Osteocyte (in vitro differentiated cells): ENCODE measurements around the gene PYGB. TPM values are rescaled to one million over a fixed set of nuclear protein-coding genes. Genes with fewer than 3 reads are reported as not detected.

Experiments used
- DNase-seq: peaks from one replicate; pipeline ENCODE4 v3.0.0; 2021; ENCODE audit warnings: mixed read lengths; ENCODE audit not compliant: unreplicated experiment; ENCODE audit errors: extremely low spot score
- H3K27ac Mint-ChIP-seq: one replicate; pipeline ENCODE4 v1.8.0; 2021; ENCODE audit warnings: mild to moderate bottlenecking, mixed read lengths; ENCODE audit not compliant: unreplicated experiment
- H3K27me3 Mint-ChIP-seq: one replicate; pipeline ENCODE4 v1.8.0; 2021; ENCODE audit warnings: mixed read lengths; ENCODE audit not compliant: unreplicated experiment
- H3K36me3 Mint-ChIP-seq: one replicate; pipeline ENCODE4 v1.8.0; 2021; ENCODE audit warnings: mixed read lengths; ENCODE audit not compliant: unreplicated experiment
- H3K4me1 Mint-ChIP-seq: one replicate; pipeline ENCODE4 v1.8.0; 2021; ENCODE audit warnings: mixed read lengths; ENCODE audit not compliant: unreplicated experiment
- H3K4me3 Mint-ChIP-seq: one replicate; pipeline ENCODE4 v1.8.0; 2021; ENCODE audit warnings: mild to moderate bottlenecking, moderate library complexity, mixed read lengths; ENCODE audit not compliant: unreplicated experiment
- H3K9me3 Mint-ChIP-seq: one replicate; pipeline ENCODE4 v1.8.0; 2021; ENCODE audit warnings: mixed read lengths; ENCODE audit not compliant: unreplicated experiment
- total RNA-seq: library from RNA; stranded (reverse); gene quantifications from 2 replicates; pipeline ENCODE4 v1.2.1, GENCODE V29; 2021
- TF ChIP-seq, protein P1 (sequence below): fragments of 200-600 bp; sonication (generic); IDR thresholded peaks from 2 replicates; pipeline ENCODE4 v1.5.0; 2021; ENCODE audit warnings: antibody characterized with exemption, mild to moderate bottlenecking, moderate library complexity

PYGB gene
- total RNA-seq, 1 donor from 2014 or later: 234 TPM

- no peaks in the 10 kb centered on the region for H3K9me3 Mint-ChIP-seq
- peaks cover 38% of the 10 kb centered on the region for H3K4me1 Mint-ChIP-seq
- TF ChIP-seq, protein P1, sequence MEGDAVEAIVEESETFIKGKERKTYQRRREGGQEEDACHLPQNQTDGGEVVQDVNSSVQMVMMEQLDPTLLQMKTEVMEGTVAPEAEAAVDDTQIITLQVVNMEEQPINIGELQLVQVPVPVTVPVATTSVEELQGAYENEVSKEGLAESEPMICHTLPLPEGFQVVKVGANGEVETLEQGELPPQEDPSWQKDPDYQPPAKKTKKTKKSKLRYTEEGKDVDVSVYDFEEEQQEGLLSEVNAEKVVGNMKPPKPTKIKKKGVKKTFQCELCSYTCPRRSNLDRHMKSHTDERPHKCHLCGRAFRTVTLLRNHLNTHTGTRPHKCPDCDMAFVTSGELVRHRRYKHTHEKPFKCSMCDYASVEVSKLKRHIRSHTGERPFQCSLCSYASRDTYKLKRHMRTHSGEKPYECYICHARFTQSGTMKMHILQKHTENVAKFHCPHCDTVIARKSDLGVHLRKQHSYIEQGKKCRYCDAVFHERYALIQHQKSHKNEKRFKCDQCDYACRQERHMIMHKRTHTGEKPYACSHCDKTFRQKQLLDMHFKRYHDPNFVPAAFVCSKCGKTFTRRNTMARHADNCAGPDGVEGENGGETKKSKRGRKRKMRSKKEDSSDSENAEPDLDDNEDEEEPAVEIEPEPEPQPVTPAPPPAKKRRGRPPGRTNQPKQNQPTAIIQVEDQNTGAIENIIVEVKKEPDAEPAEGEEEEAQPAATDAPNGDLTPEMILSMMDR: no peak
- H3K4me3 Mint-ChIP-seq: no peak overlapping the region
- no peak for DNase-seq
- peaks cover 28% of the 10 kb centered on the region for H3K36me3 Mint-ChIP-seq
- peak overlapping the region; percentile 14 for H3K27ac Mint-ChIP-seq
- no peaks in the 10 kb centered on the region for H3K27me3 Mint-ChIP-seq
Observed at GRCh38 chr20:25293507-25293906, 45.6 kb downstream of the PYGB start.

GRCh38 chr20:25293910-25294458, 46.1 kb downstream of the PYGB start:
- H3K4me3 Mint-ChIP-seq: no peak overlapping the region
- no peaks in the 10 kb centered on the region for H3K27me3 Mint-ChIP-seq
- peaks cover 38% of the 10 kb centered on the region for H3K4me1 Mint-ChIP-seq

GRCh38 chr20:25294459-25295385, 46.8 kb downstream of the PYGB start:
- Mint-ChIP-seq H3K27ac (peak overlapping the region; percentile 31), H3K4me3 (no peak overlapping the region), H3K27me3 (no peaks in the 10 kb centered on the region), H3K9me3 (no peaks in the 10 kb centered on the region), H3K36me3 (peaks cover 20% of the 10 kb centered on the region), H3K4me1 (peaks cover 38% of the 10 kb centered on the region)
- TF ChIP-seq, protein P1: peak; percentile 70
- DNase-seq: no peak

More at GRCh38 chr20:25293910-25294458, 46.1 kb downstream of the PYGB start:
- Mint-ChIP-seq H3K27ac (peak overlapping the region; percentile 14), H3K36me3 (peaks cover 26% of the 10 kb centered on the region), H3K9me3 (no peaks in the 10 kb centered on the region)
- TF ChIP-seq, protein P1: no peak
- no peak for DNase-seq

DNA sequence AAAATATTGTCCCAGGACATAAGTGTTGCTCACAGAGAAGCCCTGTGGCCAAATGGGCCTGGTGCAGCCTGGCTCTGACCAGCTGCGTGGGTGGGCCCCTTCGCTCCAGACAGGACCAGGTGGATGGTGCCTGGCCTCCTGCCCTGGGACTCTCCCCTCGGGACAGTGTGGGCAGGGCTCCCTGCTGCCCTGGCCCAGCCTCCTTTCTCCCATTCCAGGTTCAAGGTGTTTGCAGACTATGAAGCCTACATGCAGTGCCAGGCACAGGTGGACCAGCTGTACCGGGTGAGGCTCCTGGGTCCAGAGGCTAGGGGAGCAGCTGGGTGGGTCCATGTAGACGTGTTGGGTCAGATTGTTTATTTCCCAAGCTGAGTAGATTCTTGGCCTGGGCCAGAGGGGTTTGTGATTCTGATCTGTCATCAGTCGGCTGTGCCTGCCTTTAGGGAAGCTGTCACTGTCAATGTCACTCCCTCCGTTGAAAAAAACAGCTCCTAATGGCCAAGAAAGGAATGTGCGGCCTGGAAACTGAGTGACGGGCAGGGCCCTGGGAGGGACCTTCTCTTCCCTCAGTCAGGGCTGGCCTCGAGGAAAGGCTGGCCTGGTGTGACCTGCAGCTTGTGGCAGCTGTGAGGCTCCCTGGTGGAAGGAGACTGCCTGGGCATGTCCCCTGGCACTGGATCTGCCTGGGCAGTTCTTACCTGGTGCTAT, 47.7 kb downstream of the PYGB start:
- Mint-ChIP-seq H3K9me3 (no peaks in the 10 kb centered on the region), H3K4me3 (no peak overlapping the region), H3K4me1 (peaks cover 42% of the 10 kb centered on the region), H3K36me3 (peaks cover 18% of the 10 kb centered on the region), H3K27ac (peak overlapping the region; percentile 71), H3K27me3 (no peaks in the 10 kb centered on the region)
- DNase-seq: no peak
- TF ChIP-seq, protein P1: no peak
